ENCODE measurements around the gene AK8.
A peak's percentile ranks its signal among the peaks of the same experiment; 100 is the strongest.

The AK8 gene

DNA sequence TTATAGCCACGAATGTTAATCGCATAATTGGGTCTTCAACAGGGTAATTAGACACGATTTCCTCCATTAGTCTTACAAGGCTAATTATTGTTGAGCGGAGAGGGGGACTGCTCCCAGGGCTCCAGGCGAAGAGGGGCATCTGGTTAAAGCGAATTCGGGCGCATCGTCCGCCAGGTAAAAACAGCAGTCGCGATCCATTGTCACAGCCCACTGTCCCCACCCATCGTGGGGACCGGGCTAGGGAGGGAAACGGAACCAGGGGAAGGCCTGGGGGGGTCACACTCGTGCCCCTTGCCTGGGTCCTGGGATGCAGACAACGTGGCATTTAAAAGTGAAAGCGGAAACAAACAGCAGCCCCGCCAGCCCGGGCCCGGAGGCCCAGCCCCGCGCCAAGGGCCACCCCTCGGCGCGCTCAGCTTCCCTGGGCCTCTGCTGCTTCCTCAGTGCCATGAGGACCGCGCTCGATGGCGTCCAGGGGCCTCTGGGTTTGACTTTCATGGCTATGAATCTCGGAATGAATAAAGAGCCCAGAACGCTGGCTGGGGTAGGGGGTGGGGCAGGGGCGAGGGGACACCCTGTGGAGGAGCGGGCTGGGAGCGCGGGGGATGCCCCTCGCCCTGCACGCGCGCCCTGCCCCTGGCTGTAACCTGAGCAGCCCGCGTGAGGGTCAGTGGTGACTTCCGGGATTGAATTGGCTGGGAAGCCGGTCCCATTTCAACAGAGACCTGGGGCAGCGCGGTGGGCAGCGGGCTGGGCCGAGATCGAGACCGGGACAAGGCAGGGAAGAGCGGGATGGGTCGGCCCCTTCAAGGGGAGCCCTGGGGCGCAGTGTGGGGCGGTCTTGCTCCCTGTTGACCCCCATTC lies 107.9 kb downstream of the AK8 start:
- peak; percentile 46 for DNase-seq

- peak; percentile 65 for DNase-seq
Observed at GRCh38 chr9:132768932-132769905, 108.9 kb downstream of the AK8 start.

DNA sequence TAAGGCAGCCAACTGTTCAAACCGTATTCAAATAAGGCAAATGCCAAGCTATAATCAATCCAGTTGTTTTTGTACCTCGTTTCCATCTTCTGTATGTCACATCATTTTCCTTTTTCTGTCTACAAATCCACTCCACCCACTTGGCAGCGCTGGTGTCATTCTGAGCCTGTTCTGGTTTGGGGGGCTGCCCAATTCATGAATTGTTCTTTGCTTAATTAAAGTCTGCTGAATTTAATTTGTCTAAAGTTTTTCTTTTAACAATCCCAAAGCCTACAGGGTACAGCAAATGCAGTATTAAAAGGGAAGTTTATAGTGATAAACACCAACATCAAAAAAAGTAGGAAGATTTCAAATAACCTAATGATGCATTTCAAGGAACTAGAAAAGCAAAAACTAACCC lies 114.5 kb downstream of the AK8 start:
- no peak for DNase-seq

DNA sequence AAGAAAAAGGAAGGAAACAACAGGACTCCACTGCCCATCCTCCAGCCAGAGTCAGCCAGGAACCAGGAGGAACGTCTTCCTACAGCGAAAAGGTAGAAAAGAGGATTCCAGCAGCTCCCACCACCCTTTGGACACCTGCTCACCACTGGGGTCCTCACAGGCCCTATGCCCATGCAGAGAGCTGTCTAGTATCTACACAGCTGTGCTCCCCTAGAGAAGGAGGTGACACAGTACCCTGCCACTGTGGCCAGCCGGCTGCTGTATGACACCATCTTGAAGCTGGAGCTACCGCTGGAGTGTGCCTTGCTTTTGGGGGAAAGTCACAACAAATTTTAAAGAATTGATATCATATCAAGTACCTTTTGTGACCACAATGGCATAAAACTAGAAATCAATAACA lies 115.2 kb downstream of the AK8 start:
- DNase-seq = no peak

DNA sequence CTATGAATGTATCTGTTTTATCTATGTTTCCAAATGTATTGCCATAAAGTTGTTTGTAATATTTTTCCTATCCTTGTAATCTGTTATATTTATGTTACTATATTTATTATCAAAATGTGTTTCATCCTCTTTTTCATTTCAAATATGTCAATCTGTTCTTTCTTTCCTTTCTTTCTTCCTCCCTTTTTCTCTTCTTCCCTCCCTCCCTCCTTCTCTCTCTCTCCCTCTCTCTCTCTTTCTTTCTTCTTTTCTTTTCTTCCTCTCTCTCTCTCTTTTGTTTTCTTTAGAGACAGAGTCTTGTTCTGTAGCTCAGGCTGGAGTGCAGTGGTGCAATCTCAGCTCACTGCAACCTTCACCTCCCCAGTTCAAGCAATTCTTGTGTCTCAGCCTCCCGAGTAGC lies 116.5 kb downstream of the AK8 start:
- DNase-seq = no peak

DNA sequence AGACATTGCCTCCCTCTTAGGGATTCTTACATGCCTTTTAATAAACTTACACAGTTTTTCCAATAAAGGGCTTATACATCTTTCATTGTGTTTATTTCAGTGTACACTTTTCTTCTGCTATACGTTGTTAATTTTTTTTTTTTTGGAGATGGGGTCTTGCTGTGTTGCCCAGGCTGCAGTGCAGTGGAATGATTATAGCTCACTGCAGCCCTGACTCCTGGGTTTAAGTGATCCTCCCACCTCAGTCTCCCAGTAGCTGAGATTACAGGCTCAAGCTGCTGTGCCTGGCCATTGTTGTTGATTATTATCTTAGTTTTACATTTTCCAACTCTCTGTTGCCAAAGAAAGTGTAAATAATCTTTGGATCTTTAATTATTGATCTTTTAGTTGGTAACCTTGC lies 118.0 kb downstream of the AK8 start:
- no peak for DNase-seq

GRCh38 chr9:132757016-132757415 lies 121.1 kb downstream of the AK8 start:
- DNase-seq = no peak

- DNase-seq = no peak
Observed at GRCh38 chr9:132756214-132756845, 121.8 kb downstream of the AK8 start.

- DNase-seq = no peak
Observed at GRCh38 chr9:132755096-132755495, 123.0 kb downstream of the AK8 start.

- DNase-seq = no peak
Observed at GRCh38 chr9:132754236-132754635, 123.8 kb downstream of the AK8 start.

DNA sequence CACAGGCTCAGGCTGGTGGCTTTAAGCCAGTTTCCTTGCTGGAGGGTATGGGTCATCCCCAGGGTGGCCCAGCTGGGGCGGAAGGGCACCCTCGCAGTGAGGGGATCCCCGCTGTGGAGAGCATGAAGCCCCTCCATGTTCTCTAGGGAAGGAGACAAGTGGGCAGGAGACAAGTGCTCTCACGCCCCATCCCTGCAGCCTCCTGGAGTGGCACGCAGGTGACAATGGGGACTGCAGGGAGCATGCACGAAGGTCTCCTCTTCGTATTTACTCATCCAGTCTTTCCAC lies 124.5 kb downstream of the AK8 start:
- DNase-seq = peak; percentile 46

DNA sequence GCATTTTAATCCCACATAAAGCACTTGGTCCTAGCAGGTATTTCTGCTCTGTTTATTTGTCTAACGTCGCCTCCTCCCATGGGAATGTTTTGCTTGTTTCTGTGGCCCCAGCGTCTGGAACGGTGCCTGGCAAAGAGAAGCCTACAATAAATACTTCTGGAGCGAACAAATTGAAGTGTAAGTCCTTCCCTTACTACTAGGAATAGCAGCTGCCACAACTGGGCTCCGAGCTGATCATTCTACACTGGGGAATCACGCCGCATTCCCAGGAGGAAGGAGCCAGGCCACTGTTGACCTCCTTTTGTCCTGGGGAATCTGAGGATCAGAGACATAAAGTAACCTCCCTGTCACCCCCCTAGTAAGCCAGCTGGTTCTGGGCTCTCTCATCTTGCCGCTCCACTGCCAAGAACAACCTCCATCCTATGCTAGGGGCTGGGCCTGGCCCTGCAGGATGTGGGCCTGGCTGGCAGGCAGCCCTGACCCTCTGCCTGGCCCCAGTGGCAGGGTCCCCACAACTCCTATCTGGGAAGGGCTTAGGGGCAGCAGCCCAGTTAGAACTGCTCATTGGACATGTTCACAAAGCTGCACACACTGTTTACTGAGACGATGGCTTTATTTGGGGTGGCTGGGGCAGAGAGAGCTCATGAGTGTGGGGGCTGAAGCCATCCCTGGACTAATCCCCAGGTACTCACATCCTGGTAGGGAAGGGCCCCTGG lies 125.0 kb downstream of the AK8 start:
- DNase-seq = peak; percentile 46

DNA sequence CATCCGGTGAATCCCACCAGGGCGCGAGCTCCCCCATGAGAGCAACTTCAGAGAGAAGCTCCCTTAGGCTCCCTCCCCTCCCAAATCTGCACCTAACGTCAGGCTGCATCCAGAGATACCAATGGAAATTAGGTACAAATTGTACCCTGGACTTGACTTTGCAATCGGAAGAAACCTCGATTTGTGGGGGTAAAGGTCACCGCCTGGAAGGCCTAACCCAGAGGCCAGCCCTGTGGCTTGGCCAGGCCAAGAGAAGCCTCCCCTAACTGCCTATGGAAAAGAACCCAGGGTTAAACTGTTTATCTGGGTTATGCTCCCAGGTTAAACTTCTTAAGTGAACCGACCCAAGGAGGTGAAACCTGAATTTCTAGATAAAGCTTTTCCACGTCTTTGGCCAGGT lies 127.4 kb downstream of the AK8 start:
- no peak for DNase-seq

- DNase-seq = no peak
Observed at GRCh38 chr9:132749306-132749705, 128.8 kb downstream of the AK8 start.

DNA sequence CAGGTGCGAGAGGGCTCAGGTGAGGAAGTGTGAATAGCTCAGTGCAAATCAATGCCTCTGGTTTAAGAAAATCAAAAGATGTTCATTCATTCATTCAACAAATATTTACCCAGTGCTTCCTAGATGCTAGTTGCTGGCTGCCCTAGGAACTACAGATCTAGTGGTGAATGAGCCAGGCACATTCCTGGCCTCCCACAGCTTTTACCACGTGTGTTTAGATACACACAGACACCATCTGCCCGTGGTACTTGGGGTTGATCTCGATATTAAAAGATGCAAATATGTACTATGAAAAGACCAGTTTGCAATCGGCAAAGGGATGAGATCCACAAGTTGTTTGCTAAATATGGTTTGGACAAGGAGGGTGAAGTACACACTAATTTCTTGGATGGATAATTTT lies 129.6 kb downstream of the AK8 start:
- DNase-seq = no peak

- no peak for DNase-seq
Observed at GRCh38 chr9:132745756-132746709, 132.1 kb downstream of the AK8 start.

DNA sequence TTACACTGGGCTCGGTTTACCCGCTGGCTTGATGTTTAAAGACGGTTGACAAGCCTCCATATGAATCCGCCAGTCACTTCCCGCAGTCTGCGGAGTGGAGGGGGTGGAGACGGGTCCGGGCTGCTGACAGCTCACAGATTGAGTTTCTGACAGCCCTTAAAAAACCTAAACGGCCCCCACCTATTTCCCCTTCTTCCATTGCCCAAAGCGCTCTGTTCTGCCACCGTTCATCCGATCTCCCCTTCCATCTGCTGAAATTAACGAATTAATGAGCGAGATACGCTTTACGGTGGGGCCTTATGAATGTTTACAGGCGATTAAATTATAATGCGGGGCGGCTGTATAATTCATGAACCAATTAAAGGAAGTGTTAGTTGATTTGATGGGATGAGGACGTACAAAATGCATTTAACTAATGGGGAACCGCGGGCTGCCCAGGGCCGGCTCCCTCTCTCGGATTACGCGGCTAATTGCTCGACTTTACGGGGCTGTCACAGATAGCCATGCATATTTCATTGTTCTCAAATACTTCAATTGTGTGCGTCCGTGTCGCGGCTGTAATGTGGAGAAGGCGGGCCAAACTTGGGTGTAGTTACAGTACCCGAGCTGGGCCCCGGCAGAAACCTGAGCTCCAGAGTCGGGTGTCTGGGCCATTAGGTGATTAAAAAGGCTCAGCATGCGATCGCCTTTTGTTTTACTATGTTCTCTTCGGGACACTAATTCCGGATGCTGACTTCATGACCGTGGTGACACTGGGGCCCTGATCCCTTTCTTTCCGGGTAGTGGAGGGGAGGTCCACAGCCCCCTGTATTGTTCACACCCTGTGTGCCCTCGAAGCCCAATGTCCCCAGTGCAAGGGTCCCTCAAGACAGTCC lies 133.0 kb downstream of the AK8 start:
- DNase-seq = no peak

GRCh38 chr9:132743931-132744479 lies 134.1 kb downstream of the AK8 start:
- no peak for DNase-seq

- DNase-seq = no peak
Observed at GRCh38 chr9:132742821-132743311, 135.2 kb downstream of the AK8 start.

Measured in NCI-H1092 treated with DMSO at 0.1 percent for 48 hours (cell line).